ENCODE data around the gene UBALD1.

DNA sequence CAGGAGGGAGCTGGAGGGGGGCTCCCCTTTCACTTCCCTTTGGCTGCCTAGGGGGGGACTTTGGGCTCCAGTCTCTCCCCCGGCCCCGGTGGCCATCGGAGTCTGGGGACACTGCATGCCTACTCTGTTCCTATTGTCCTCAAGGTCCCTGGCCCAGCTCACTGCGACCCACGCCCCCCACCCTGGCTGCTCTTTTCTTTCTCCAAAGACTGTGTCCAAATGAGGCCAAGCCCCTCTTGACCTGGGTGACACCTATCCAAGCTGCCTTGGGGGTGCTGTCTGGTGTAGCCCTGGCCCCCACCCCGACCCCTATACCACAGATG lies 12.9 kb downstream of the UBALD1 start:
- TF ChIP-seq, protein P1, sequence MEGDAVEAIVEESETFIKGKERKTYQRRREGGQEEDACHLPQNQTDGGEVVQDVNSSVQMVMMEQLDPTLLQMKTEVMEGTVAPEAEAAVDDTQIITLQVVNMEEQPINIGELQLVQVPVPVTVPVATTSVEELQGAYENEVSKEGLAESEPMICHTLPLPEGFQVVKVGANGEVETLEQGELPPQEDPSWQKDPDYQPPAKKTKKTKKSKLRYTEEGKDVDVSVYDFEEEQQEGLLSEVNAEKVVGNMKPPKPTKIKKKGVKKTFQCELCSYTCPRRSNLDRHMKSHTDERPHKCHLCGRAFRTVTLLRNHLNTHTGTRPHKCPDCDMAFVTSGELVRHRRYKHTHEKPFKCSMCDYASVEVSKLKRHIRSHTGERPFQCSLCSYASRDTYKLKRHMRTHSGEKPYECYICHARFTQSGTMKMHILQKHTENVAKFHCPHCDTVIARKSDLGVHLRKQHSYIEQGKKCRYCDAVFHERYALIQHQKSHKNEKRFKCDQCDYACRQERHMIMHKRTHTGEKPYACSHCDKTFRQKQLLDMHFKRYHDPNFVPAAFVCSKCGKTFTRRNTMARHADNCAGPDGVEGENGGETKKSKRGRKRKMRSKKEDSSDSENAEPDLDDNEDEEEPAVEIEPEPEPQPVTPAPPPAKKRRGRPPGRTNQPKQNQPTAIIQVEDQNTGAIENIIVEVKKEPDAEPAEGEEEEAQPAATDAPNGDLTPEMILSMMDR (conservative IDR thresholded peaks at IDR 0.05), result no peak
- TF ChIP-seq EZH2 (IDR thresholded peaks at IDR 0.05; ENCODE audit: low read depth), result no peak

Data from PC-9 (cell line).